ENCODE measurements around the gene GPR137B.

DNA sequence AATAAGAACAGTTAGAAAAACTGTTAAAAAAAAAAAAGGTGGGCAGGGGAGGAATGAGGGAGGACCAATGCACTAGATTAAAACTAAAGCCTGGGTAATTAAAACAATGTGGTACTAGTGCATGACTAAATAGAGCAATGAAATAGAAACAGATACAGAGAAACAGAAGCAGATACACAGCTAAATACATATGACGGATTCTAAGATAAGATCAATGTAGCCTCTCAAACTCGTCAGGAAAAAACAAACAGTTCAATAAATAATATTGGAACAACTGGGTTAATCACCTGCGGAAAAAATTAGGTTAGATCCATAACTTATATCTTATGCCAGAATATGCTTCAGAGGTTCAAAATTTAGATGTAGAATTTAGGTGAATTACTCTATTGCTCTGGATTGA, 71.2 kb downstream of the GPR137B start:
- TF ChIP-seq, protein P1, sequence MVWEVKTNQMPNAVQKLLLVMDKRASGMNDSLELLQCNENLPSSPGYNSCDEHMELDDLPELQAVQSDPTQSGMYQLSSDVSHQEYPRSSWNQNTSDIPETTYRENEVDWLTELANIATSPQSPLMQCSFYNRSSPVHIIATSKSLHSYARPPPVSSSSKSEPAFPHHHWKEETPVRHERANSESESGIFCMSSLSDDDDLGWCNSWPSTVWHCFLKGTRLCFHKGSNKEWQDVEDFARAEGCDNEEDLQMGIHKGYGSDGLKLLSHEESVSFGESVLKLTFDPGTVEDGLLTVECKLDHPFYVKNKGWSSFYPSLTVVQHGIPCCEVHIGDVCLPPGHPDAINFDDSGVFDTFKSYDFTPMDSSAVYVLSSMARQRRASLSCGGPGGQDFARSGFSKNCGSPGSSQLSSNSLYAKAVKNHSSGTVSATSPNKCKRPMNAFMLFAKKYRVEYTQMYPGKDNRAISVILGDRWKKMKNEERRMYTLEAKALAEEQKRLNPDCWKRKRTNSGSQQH (CRISPR knock-in tag; IDR thresholded peaks at IDR 0.05; ENCODE audit: low read depth), result no peak
- no peak for TF ChIP-seq TAF1 (CRISPR knock-in tag; IDR thresholded peaks at IDR 0.05)
- TF ChIP-seq ZNF20 (CRISPR knock-in tag; IDR thresholded peaks at IDR 0.05), result no peak
- TF ChIP-seq FOXP1 (IDR thresholded peaks at IDR 0.05), result no peak
- TF ChIP-seq FOXP1 (CRISPR knock-in tag; IDR thresholded peaks at IDR 0.05), result no peak
- TF ChIP-seq RBM39 (IDR thresholded peaks at IDR 0.05; ENCODE audit: low read depth, low read length, poor library complexity, severe bottlenecking), result no peak
- TF ChIP-seq ZNF232 (CRISPR knock-in tag; IDR thresholded peaks at IDR 0.05; ENCODE audit: borderline replicate concordance), result no peak
- no peak for TF ChIP-seq ATF5 (CRISPR knock-in tag; IDR thresholded peaks at IDR 0.05; ENCODE audit: low read depth)
- TF ChIP-seq, protein P2, sequence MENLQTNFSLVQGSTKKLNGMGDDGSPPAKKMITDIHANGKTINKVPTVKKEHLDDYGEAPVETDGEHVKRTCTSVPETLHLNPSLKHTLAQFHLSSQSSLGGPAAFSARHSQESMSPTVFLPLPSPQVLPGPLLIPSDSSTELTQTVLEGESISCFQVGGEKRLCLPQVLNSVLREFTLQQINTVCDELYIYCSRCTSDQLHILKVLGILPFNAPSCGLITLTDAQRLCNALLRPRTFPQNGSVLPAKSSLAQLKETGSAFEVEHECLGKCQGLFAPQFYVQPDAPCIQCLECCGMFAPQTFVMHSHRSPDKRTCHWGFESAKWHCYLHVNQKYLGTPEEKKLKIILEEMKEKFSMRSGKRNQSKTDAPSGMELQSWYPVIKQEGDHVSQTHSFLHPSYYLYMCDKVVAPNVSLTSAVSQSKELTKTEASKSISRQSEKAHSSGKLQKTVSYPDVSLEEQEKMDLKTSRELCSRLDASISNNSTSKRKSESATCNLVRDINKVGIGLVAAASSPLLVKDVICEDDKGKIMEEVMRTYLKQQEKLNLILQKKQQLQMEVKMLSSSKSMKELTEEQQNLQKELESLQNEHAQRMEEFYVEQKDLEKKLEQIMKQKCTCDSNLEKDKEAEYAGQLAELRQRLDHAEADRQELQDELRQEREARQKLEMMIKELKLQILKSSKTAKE (CRISPR knock-in tag; IDR thresholded peaks at IDR 0.05; ENCODE audit: borderline replicate concordance), result no peak
- TF ChIP-seq, protein P3, sequence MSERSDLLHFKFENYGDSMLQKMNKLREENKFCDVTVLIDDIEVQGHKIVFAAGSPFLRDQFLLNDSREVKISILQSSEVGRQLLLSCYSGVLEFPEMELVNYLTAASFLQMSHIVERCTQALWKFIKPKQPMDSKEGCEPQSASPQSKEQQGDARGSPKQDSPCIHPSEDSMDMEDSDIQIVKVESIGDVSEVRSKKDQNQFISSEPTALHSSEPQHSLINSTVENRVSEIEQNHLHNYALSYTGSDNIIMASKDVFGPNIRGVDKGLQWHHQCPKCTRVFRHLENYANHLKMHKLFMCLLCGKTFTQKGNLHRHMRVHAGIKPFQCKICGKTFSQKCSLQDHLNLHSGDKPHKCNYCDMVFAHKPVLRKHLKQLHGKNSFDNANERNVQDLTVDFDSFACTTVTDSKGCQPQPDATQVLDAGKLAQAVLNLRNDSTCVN (CRISPR knock-in tag; IDR thresholded peaks at IDR 0.05; ENCODE audit: borderline replicate concordance), result no peak
- no peak for TF ChIP-seq FOXA1 (IDR thresholded peaks at IDR 0.05)
- no peak for TF ChIP-seq FOXA1 (CRISPR knock-in tag; IDR thresholded peaks at IDR 0.05)
- TF ChIP-seq ZNF501 (CRISPR knock-in tag; IDR thresholded peaks at IDR 0.05), result no peak
- no peak for TF ChIP-seq ZNF841 (CRISPR knock-in tag; IDR thresholded peaks at IDR 0.05; ENCODE audit: borderline replicate concordance)
- TF ChIP-seq JUN (CRISPR knock-in tag; IDR thresholded peaks at IDR 0.05), result no peak
- no peak for TF ChIP-seq CHD2 (IDR thresholded peaks at IDR 0.05; ENCODE audit: low read depth, low read length)

Data from HepG2 (cell line).